ENCODE measurements around the gene SETD6. TPM values are rescaled to one million over a fixed set of nuclear protein-coding genes. Genes with fewer than 3 reads are reported as not detected.

SETD6 gene
- total RNA-seq, 2 donors from 2014 or later, result 8.5 to 18.0 TPM

DNA sequence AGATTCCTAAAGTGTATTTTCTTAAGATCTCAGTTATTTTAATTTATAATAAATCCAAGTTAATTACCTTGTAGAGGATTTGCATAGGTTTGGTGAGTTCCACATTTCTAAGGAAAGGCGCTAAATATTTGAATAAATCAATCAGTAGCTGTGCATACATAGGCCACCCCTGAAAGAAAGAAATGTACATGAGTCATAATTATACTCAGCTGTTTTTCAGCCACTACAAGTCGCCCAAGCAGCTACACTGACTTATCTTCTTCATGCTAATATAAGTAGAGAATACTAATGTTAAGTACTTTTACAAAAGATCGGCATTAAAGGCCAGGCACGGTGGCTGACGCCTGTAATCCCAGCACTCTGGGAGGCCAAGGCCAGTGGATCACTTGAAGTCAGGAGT is 14.9 kb downstream of the SETD6 start:
- intact Hi-C loops (cut with DNase I), result no loop called here

DNA sequence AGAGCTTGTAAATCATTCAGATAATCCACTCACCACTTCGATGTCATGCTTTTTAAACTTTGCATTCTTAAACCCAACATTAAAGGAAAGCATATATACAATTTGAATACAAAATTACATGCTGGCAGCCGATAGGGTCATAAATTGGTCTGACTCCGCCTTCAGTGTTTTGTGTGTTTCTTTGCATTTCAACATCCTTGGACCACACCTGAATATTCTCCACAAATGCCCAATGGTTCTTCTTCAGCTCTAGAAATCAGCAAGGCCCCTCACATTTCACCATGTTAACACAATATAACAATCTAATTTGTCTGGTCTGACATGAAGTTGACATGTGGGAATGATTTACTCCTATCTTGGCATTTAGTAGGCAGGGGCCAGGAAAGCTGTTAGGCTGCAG is 17.1 kb downstream of the SETD6 start:
- intact Hi-C loops (cut with DNase I), result no loop called here
- no peak overlapping the region for H3K9ac ChIP-seq (ENCODE audit: low read depth in 2 of 2, low read length in 2 of 2)
- H3K27me3 ChIP-seq, result no peaks in the 10 kb centered on the region
- H3K4me1 ChIP-seq, result no peaks in the 10 kb centered on the region
- no peak for DNase-seq
- no peaks in the 10 kb centered on the region for H3K9me3 ChIP-seq
- H3K4me3 ChIP-seq, result no peak overlapping the region
- TF ChIP-seq, protein P1, sequence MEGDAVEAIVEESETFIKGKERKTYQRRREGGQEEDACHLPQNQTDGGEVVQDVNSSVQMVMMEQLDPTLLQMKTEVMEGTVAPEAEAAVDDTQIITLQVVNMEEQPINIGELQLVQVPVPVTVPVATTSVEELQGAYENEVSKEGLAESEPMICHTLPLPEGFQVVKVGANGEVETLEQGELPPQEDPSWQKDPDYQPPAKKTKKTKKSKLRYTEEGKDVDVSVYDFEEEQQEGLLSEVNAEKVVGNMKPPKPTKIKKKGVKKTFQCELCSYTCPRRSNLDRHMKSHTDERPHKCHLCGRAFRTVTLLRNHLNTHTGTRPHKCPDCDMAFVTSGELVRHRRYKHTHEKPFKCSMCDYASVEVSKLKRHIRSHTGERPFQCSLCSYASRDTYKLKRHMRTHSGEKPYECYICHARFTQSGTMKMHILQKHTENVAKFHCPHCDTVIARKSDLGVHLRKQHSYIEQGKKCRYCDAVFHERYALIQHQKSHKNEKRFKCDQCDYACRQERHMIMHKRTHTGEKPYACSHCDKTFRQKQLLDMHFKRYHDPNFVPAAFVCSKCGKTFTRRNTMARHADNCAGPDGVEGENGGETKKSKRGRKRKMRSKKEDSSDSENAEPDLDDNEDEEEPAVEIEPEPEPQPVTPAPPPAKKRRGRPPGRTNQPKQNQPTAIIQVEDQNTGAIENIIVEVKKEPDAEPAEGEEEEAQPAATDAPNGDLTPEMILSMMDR (IDR thresholded peaks at IDR 0.05), result no peak
- peaks cover 22% of the 10 kb centered on the region for H3K36me3 ChIP-seq
- H3K27ac ChIP-seq, result no peak overlapping the region

More for the DNA sequence above, 14.9 kb downstream of the SETD6 start:
- Histone ChIP-seq H3K9ac (ENCODE audit: low read depth in 2 of 2, low read length in 2 of 2) (no peak overlapping the region), H3K27me3 (no peaks in the 10 kb centered on the region), H3K4me1 (no peaks in the 10 kb centered on the region), H3K36me3 (peaks cover 16% of the 10 kb centered on the region), H3K27ac (no peak overlapping the region), H3K9me3 (no peaks in the 10 kb centered on the region), H3K4me3 (no peak overlapping the region)
- TF ChIP-seq, protein P1 (IDR thresholded peaks at IDR 0.05), result no peak
- DNase-seq, result no peak

DNA sequence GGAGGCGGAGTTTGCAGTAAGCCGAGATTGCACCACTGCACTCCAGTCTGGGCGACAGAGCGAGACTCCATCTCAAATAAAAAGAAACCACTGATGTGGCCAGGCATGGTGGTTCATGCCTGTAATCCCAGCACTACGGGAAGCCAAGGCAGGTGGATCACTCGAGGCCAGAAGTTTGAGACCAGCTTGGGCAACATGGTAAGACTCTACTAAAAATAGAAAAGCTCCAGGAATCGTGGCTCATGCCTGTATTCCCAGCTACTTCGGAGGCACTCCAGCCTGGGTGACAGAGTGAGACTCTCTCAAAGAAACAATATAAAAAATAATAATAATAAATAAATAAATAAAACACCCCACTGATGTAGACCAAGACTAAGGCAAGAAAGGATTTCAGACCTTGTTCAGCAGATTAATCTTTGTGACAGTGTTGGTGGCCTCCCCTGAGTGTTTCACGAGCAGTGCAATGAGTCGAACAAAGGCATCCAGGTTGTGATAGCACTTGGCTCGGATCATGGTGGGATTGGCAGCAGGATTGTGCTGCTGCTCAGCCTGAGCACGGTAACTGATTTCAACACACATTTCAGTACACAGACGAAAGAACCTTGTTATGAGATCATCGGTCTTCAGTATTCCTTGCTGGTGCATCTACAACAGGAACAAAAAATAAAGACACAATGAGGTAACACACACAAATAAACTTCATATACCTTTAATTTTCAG is 18.6 kb downstream of the SETD6 start:
- peaks cover 34% of the 10 kb centered on the region for H3K36me3 ChIP-seq
- intact Hi-C loops (cut with DNase I), result no loop called here
- TF ChIP-seq, protein P1 (IDR thresholded peaks at IDR 0.05), result no peak

DNA sequence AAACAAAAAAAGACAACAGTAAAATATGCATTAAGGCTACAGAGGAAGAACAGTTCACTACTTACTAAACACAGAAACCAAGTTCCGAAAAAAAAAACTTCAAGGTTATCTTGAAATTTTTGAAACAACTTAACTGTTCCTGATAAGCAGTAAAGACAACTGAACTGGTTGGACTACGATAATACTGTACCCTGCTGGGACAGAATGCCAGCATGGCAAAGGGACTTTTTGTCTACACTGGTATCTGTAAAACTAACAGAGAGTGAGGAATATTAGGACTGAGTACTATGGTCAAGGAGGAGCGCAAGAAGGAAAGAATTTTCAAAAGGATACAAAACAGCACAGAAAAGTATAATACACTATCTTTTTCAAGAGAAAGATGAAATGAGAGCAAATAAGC is 19.8 kb downstream of the SETD6 start:
- DNase-seq, result no peak
- Histone ChIP-seq H3K4me1 (no peaks in the 10 kb centered on the region), H3K27ac (no peak overlapping the region), H3K27me3 (no peaks in the 10 kb centered on the region), H3K9ac (ENCODE audit: low read depth in 2 of 2, low read length in 2 of 2) (no peak overlapping the region), H3K36me3 (peaks cover 36% of the 10 kb centered on the region), H3K4me3 (no peak overlapping the region), H3K9me3 (no peaks in the 10 kb centered on the region)
- TF ChIP-seq, protein P1 (IDR thresholded peaks at IDR 0.05), result no peak
- intact Hi-C loops (cut with DNase I), result loop anchor here (5.0 kb wide), 1 partner anchor 42 kb away; no protein-coding TSS in a partner anchor

More for the DNA sequence above, 18.6 kb downstream of the SETD6 start:
- H3K27ac ChIP-seq, result no peak overlapping the region
- no peaks in the 10 kb centered on the region for H3K9me3 ChIP-seq
- no peak overlapping the region for H3K4me3 ChIP-seq
- no peaks in the 10 kb centered on the region for H3K27me3 ChIP-seq
- DNase-seq, result no peak
- no peak overlapping the region for H3K9ac ChIP-seq (ENCODE audit: low read depth in 2 of 2, low read length in 2 of 2)
- H3K4me1 ChIP-seq, result no peaks in the 10 kb centered on the region

DNA sequence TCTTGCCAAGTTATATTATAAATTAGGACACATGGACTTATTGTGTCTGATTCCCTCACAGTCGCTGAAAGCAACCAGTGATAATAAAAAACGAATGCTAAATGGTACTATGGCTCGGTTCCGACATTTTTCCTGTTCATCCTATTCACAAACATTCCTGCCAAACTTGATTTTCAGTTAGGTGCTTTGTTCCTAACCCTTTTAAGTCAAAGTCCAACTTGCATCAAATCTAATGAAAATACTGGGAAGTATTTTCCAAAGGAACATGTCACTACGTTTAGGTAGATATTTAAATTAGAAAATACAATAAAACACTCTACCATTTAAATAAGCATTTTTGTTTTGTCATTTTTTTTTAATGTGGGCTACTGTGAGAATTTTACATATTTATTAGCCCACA is 21.0 kb downstream of the SETD6 start:
- no peaks in the 10 kb centered on the region for H3K4me1 ChIP-seq
- no peak overlapping the region for H3K27ac ChIP-seq
- no peaks in the 10 kb centered on the region for H3K27me3 ChIP-seq
- intact Hi-C loops (cut with DNase I), result loop anchor here (5.0 kb wide), 1 partner anchor 41 kb away; no protein-coding TSS in a partner anchor
- H3K4me3 ChIP-seq, result no peak overlapping the region
- TF ChIP-seq, protein P1 (IDR thresholded peaks at IDR 0.05), result no peak
- DNase-seq, result no peak
- no peak overlapping the region for H3K9ac ChIP-seq (ENCODE audit: low read depth in 2 of 2, low read length in 2 of 2)
- H3K36me3 ChIP-seq, result peaks cover 38% of the 10 kb centered on the region
- no peaks in the 10 kb centered on the region for H3K9me3 ChIP-seq
